ENCODE measurements around the gene AIF1L.

DNA sequence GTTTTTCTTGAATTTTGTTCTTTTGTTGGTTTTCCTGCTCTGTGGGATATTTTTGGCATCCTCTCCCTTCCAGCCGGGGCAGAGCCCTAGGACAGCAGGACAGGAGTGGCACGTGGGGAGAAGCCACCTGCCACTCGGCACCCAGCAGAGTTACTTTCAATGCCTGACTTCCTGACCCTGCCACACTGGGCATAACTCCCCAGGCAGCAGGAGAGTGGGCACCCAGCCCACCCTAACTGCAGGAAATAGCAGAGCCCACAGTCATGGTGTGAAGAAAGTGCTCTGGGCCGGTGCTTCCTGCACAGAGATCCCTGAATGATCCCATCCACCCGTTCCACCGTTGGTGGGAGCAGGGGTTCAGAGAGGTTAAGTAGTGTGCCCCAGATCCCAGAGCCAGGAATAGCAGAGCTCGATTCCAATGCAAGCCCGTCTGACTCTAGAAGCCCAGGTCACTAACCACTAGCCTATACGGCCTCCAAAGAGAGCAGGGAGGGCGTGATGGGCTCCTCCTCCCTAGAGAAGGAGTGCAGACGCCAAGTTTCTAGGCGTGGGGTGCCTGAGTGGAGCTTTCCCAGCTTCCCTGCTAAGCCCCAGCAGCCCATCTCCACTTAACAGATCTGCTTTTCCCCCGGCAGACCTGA, 20.9 kb downstream of the AIF1L start:
- TF ChIP-seq POLR2A (IDR thresholded peaks at IDR 0.05; ENCODE audit: low read length), result no peak
- TF ChIP-seq GATA1 (IDR thresholded peaks at IDR 0.05; ENCODE audit: low read depth, low read length), result no peak
